Fibroblast of upper back skin (primary cell): Measurements from ENCODE around the gene ORAI3.

ENCODE experiments used
- DNase-seq: peaks from one replicate; pipeline ENCODE4 v3.0.0-alpha.2; 2013

Gene ORAI3

DNA sequence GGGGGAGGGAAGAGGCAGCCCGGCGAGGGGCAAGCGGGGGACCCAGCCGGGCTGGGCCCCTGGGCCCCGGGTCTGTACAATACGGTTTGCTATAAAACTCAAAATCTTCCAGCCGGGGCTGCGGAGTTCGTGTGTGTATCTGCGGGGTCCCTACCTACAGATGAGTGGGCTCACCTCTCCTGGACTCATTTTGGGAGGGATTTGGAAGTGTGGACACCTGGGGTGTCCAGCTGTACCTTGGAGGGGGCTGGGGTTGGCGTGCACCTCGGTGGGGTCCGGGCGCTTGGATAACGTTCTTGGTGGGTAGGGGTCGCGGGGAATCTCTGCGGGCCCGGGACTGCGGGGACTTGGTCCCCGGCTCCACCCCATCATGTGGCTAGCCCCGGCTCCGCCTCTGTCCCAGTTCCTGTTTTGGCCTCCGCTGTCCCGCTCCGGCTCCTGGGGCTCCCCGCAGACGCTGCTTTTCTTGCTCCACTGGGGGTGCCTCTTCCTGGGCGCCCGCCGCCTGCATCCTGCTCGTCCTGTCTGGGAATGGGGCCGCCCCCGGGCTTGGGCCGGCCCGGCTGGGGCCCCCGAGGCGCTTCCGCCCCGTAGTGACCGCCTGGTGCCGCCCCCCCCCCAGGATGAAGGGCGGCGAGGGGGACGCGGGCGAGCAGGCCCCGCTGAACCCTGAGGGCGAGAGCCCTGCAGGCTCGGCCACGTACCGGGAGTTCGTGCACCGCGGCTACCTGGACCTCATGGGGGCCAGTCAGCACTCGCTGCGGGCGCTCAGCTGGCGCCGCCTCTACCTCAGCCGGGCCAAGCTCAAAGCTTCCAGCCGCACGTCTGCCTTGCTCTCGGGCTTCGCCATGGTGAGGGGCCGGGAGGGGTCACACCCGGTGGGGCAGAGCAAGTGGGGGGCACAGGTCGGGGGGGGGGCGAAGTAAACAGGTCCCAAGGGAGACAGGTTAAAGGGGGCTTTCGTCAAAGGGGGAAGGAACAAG is at the start of gene ORAI3:
TSS of gene ORAI3 (plus strand) at position 402 of the 983 bp plus-strand sequence. CDS start at position 624, 222 bp downstream.
- peak; percentile 41 for DNase-seq

- DNase-seq = no peak
Measured at GRCh38 chr16:30899794-30900193, 49.1 kb upstream of the ORAI3 start.

GRCh38 chr16:30900588-30900987 is 48.3 kb upstream of the ORAI3 start:
- DNase-seq = no peak

DNA sequence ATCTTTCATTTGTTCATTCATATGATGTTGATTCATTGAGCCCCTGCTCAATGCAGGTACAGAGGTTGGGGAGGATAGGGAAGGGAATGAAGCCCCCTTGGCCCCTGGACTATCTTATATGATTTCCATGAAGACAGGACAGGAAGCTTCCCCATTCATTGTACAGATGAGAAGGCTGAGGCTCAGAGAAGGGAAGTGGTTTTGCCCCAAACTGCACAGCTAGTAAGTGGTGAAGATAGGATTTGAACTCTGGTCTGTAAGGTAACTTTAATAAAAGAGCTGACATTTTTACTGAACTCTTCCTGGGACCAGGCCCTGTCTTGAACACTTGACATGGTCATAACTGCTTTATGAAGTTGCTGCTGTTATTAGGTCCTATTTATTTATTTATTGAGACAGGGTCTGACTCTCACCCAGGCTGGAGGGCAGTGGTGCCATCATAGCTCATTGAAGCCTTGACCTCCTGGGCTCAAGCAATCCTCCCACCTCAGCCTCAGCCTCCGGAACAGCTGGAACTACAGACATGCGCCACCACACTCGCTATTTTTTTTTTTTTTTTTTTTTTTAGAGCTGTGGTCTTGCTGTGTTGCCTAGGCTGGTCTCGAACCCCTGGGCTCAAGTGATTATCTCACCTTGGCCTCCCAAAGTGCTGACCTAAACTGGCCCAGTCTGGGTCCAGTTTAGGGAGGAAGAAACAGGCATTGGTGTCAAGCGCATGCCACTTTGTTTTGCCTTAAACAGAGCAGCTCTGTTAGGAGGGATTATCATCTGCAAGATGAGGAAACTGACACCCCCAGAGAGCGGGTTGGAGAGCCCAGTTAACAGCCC is 47.5 kb upstream of the ORAI3 start:
- no peak for DNase-seq

DNA sequence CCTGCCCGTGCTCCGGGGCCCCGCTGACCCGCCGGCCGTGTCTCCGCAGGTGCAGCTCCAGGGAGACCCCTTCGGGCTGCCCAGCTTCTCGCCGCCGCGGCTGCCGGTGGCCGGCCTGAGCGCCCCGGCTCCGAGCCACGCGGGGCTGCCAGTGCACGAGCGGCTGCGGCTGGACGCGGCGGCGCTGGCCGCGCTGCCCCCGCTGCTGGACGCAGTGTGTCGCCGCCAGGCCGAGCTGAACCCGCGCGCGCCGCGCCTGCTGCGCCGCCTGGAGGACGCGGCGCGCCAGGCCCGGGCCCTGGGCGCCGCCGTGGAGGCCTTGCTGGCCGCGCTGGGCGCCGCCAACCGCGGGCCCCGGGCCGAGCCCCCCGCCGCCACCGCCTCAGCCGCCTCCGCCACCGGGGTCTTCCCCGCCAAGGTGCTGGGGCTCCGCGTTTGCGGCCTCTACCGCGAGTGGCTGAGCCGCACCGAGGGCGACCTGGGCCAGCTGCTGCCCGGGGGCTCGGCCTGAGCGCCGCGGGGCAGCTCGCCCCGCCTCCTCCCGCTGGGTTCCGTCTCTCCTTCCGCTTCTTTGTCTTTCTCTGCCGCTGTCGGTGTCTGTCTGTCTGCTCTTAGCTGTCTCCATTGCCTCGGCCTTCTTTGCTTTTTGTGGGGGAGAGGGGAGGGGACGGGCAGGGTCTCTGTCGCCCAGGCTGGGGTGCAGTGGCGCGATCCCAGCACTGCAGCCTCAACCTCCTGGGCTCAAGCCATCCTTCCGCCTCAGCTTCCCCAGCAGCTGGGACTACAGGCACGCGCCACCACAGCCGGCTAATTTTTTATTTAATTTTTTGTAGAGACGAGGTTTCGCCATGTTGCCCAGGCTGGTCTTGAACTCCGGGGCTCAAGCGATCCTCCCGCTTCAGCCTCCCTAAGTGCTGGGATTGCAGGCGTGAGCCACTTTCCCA is 46.6 kb upstream of the ORAI3 start:
- DNase-seq = peak; percentile 44

DNA sequence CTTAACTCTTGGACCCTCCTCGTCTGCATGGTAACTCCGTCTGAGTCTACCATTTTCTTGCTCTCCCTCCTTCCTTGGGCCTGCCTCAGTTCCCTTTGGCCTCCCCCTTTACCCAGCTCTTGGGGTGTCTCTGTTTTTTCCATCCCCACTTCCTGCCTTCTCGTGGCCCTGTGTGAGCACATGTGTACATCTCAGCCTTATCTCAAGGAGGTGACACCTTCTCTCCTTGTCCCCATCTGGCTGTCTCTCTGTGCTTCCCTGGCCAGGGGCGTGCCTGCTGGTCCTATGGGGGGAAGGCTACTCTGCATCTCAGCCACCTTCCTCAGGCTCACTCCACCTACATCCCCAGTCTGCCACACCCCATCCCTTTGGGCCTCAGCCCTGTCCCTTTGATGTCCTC is 45.9 kb upstream of the ORAI3 start:
- DNase-seq = no peak

- peak; percentile 22 for DNase-seq
Measured at GRCh38 chr16:30903596-30903995, 45.3 kb upstream of the ORAI3 start.

GRCh38 chr16:30904114-30904780 is 44.6 kb upstream of the ORAI3 start:
- DNase-seq = no peak

- DNase-seq = no peak
Measured at GRCh38 chr16:30907064-30907463, 41.8 kb upstream of the ORAI3 start.

GRCh38 chr16:30910427-30911029 is 38.3 kb upstream of the ORAI3 start:
- no peak for DNase-seq

GRCh38 chr16:30912794-30913412 is 36.0 kb upstream of the ORAI3 start:
- no peak for DNase-seq

DNA sequence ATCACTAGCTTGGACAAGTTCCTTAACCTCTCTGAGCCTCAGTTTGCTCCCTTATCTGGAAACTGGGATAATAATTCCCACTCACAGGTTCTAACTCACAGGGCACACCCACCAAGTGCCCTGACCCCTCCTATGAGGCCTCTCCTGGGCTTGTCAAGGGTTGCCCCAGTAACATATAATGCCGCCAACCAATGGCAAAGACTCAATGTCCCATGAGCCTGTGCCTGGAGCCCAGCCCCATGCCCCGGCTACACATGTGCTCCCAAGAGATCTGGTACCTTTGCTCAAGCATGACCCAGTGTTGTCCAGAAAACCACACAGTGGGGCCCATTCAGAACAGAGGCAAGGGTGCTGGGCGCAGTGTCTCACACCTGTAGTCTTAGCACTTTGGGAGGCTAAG is 34.0 kb upstream of the ORAI3 start:
- DNase-seq = no peak

DNA sequence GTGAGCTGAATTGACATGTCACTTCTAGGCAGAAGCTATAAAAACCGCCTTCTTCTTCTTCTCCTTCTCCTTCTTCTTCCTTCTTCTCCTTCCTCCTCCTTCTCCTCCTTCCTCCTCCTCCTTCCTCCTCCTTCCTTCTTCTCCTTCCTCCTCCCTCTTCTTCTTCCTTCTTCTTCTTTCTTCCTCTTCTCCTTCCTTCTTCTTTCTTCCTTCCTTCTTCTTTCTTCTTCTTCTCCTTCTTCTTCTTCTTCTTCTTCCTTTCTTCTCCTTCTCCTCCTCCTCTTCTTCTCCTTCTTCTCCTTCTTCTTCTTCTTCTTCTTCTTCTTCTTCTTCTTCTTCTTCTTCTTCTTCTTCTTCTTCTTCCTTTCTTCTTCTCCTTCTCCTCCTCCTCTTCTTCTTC is 30.3 kb upstream of the ORAI3 start:
- DNase-seq = no peak

DNA sequence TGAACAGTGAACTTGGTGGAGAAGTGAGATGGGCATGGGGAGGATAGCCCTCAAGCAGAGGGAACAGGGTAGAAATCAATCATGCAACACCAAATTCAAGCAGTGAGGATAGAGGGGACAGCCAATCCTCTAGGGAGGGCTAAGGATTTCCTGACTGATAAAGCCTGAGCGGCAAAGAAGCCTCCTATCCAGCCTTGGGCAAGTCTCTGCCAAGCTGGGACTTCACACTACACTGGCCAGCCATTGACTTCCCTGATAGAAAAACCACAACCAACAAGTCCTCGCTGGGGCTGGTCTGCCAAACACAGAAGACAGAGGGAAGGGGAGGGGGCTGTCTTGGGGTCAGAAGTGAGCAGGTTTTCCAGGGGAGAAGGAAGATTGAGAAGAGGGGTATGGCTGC is 28.0 kb upstream of the ORAI3 start:
- DNase-seq = no peak

- DNase-seq = no peak
Measured at GRCh38 chr16:30921459-30921747, 27.5 kb upstream of the ORAI3 start.

GRCh38 chr16:30921748-30922419 is 27.0 kb upstream of the ORAI3 start:
- peak; percentile 90 for DNase-seq

DNA sequence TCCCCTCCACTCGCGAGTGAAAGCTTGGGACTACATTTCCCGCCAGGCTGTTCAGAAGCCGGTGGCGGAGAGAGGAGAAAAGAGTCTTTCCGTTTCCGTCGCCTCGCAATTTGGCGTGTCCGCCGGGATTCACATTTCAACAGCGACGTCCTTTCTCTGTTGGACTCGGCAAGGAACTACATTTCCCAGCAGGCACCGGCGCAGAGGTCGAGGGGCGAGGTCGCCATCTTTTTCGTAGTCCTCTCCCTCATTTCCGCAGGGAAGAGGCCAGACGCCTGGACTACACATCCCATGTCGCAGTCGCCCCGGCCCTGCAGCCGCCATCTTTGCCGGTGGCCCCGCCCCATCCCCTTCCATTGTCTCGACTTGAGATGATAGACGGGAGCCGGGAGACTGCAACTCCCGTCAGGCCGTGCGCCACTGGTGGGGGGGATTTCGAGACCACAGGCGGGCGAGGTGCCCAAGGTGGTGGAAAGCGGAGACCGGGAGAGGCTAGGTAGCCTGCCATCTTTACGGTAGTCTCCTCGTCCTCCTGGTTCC is 26.4 kb upstream of the ORAI3 start:
- peak; percentile 100 for DNase-seq

GRCh38 chr16:30922960-30923535 is 25.8 kb upstream of the ORAI3 start:
- peak; percentile 100 for DNase-seq

- DNase-seq = no peak
Measured at GRCh38 chr16:30923554-30924075, 25.3 kb upstream of the ORAI3 start, which contains the start of gene FBXL19. Gene FBXL19, plus strand, starts transcription at chr16:30923572. Its CDS starts 2,183 bp downstream, at chr16:30925755.
